SK-N-SH (cell line): ENCODE results near the gene TWNK. TPM values are rescaled to one million over a fixed set of nuclear protein-coding genes. Genes with fewer than 3 reads are reported as not detected.

Experiments
- CTCF ChIA-PET: fragments of 300-600, 350-600 bp; formaldehyde crosslinking; extraction: SDS; loops from one replicate; lab custom pipeline; 2021; lab: Yijun Ruan, JAX
- POLR2A ChIA-PET: fragments of 350-600 bp; sonication (Branson Sonifier 250); formaldehyde crosslinking; extraction: SDS; loops from one replicate; lab custom pipeline; 2020; ENCODE audit warnings: antibody characterized with exemption, inconsistent platforms; lab: Yijun Ruan, JAX
- DNase-seq: peaks from one replicate; pipeline ENCODE4 v3.0.0; 2012
- H2AFZ ChIP-seq: fragments of 200-600 bp; sonication (generic); 2 replicates; pipeline ENCODE4 v1.8.1; 2016; ENCODE audit warnings: antibody characterized with exemption, mild to moderate bottlenecking, low read depth
- H3F3A ChIP-seq: fragments of 200-600 bp; sonication (generic); replicated peaks from 2 replicates; pipeline ENCODE3; 2016; ENCODE audit warnings: antibody characterized with exemption, mild to moderate bottlenecking; ENCODE audit not compliant: insufficient read depth
- H3K27ac ChIP-seq, 2 experiments: fragments of 200-500 bp in 1 of 2; fragments of 200-600 bp in 1 of 2; sonication (Bioruptor generic) in 1 of 2; sonication (generic), shearing (Covaris generic) in 1 of 2; 2 replicates each; pipeline versions ENCODE4 v1.5.1 to v1.6.1; 2014 to 2016; ENCODE audit warnings: low read depth in 2 of 2, inconsistent platforms in 1 of 2, low read length in 1 of 2, mild to moderate bottlenecking in 1 of 2, mixed read lengths in 1 of 2
- H3K27me3 ChIP-seq: fragments of 200-600 bp; sonication (generic), shearing (Covaris generic); 2 replicates; pipeline ENCODE4 v1.6.1; 2016; ENCODE audit warnings: mixed run types; ENCODE audit not compliant: insufficient read depth
- H3K36me3 ChIP-seq, 2 experiments: fragments of 200-500 bp in 1 of 2; fragments of 200-600 bp in 1 of 2; sonication (Bioruptor generic) in 1 of 2; sonication (generic) in 1 of 2; replicated peaks in 1 of 2; 2 replicates each; pipeline versions ENCODE3 to v1.5.1; 2014 to 2016; ENCODE audit warnings: low read length in 1 of 2, mild to moderate bottlenecking in 1 of 2; ENCODE audit not compliant: insufficient read depth in 2 of 2, control insufficient read depth in 1 of 2
- H3K4me1 ChIP-seq, 2 experiments: fragments of 200-500 bp in 1 of 2; fragments of 200-600 bp in 1 of 2; sonication (Bioruptor generic) in 1 of 2; sonication (generic), shearing (Covaris generic) in 1 of 2; 2 replicates each; pipeline versions ENCODE4 v1.5.1 to v1.6.1; 2014 to 2016; ENCODE audit warnings: low read depth in 1 of 2, low read length in 1 of 2, mixed run types in 1 of 2; ENCODE audit not compliant: insufficient read depth in 2 of 2, control insufficient read depth in 1 of 2
- H3K4me2 ChIP-seq: fragments of 200-600 bp; sonication (generic), shearing (Covaris generic); 2 replicates; pipeline ENCODE4 v1.6.1; 2017; ENCODE audit warnings: mixed run types
- H3K4me3 ChIP-seq, 2 experiments: fragments of 200-500 bp in 1 of 2; fragments of 200-600 bp in 1 of 2; sonication (Bioruptor generic) in 1 of 2; sonication (generic), shearing (Covaris generic) in 1 of 2; 2 replicates each; pipeline versions ENCODE4 v1.5.1 to v1.8.1; 2014 to 2016; ENCODE audit warnings: low read depth in 2 of 2, inconsistent platforms in 1 of 2, low read length in 1 of 2, mild to moderate bottlenecking in 1 of 2, mixed read lengths in 1 of 2, moderate library complexity in 1 of 2
- H3K79me2 ChIP-seq: fragments of 200-600 bp; sonication (generic); 2 replicates; pipeline ENCODE4 v1.8.1; 2017; ENCODE audit warnings: mild to moderate bottlenecking; ENCODE audit not compliant: insufficient read depth
- H3K9ac ChIP-seq: fragments of 200-600 bp; sonication (generic); 2 replicates; pipeline ENCODE4 v1.6.1; 2017; ENCODE audit warnings: mixed run types
- H3K9me2 ChIP-seq: fragments of 200-600 bp; sonication (generic); 2 replicates; pipeline ENCODE4 v1.6.1; 2017; ENCODE audit warnings: mixed run types
- H3K9me3 ChIP-seq: fragments of 200-600 bp; sonication (generic); 2 replicates; pipeline ENCODE4 v1.6.1; 2017; ENCODE audit warnings: mixed run types, mild to moderate bottlenecking, moderate library complexity
- H4K20me1 ChIP-seq: fragments of 200-600 bp; sonication (generic); 2 replicates; pipeline ENCODE4 v1.6.1; 2017; ENCODE audit warnings: mild to moderate bottlenecking, mixed run types; ENCODE audit not compliant: insufficient read depth
- CHD2 ChIP-seq: fragments of 150-350 bp; IDR thresholded peaks from 2 replicates; pipeline ENCODE4 v1.6.1; 2018; ENCODE audit warnings: low read length; ENCODE audit not compliant: partially characterized antibody
- EP300 ChIP-seq, 2 experiments: IDR thresholded peaks; 2 replicates each; pipeline versions ENCODE4 v1.4.0 to v1.6.1; 2012; ENCODE audit warnings: borderline replicate concordance in 1 of 2, low read depth in 1 of 2, low read length in 1 of 2
- MXI1 ChIP-seq: IDR thresholded peaks from 2 replicates; pipeline ENCODE4 v1.6.1; 2012; ENCODE audit warnings: mild to moderate bottlenecking, low read depth, low read length, improper control_type of control experiment
- NFIC ChIP-seq: IDR thresholded peaks from 2 replicates; pipeline ENCODE4 v1.4.0; 2012; ENCODE audit warnings: borderline replicate concordance
- RFX5 ChIP-seq: IDR thresholded peaks from 2 replicates; pipeline ENCODE4 v1.6.1; 2012; ENCODE audit warnings: mild to moderate bottlenecking, improper control_type of control experiment, low read length
- TEAD4 ChIP-seq: IDR thresholded peaks from 2 replicates; pipeline ENCODE4 v1.4.0; 2012; ENCODE audit warnings: mild to moderate bottlenecking, borderline replicate concordance; ENCODE audit not compliant: insufficient read depth
- WGBS: methylation state at CpG from one replicate; pipeline ENCODE4 v1.1.6; 2017; ENCODE audit warnings: low lambda C conversion rate; 5-methylcytosine and 5-hydroxymethylcytosine counted together
- polyA plus RNA-seq, 3 experiments: library from polyadenylated mRNA; depleted of rRNA; stranded (reverse); fragments of >200 nt; gene quantifications; 2 replicates each; pipeline ENCODE4 v1.2.3, GENCODE V29; 2012
- TF ChIP-seq, protein P1 (sequence below): IDR thresholded peaks from 2 replicates; pipeline ENCODE4 v1.4.0; 2012; ENCODE audit warnings: low read depth, borderline replicate concordance
- TF ChIP-seq, protein P2 (sequence below): IDR thresholded peaks from 2 replicates; pipeline ENCODE4 v1.4.0; 2012; ENCODE audit warnings: low read depth, borderline replicate concordance
- TF ChIP-seq, protein P3 (sequence below): fragments of 200-600 bp; sonication (generic); IDR thresholded peaks from 2 replicates; pipeline ENCODE4 v1.6.1; 2017; ENCODE audit warnings: antibody characterized with exemption, mild to moderate bottlenecking, moderate library complexity

Gene TWNK
- polyA plus RNA-seq, 1 of the 3 experiments (the other 2 are of a cell fraction) = 16.4 TPM

DNA sequence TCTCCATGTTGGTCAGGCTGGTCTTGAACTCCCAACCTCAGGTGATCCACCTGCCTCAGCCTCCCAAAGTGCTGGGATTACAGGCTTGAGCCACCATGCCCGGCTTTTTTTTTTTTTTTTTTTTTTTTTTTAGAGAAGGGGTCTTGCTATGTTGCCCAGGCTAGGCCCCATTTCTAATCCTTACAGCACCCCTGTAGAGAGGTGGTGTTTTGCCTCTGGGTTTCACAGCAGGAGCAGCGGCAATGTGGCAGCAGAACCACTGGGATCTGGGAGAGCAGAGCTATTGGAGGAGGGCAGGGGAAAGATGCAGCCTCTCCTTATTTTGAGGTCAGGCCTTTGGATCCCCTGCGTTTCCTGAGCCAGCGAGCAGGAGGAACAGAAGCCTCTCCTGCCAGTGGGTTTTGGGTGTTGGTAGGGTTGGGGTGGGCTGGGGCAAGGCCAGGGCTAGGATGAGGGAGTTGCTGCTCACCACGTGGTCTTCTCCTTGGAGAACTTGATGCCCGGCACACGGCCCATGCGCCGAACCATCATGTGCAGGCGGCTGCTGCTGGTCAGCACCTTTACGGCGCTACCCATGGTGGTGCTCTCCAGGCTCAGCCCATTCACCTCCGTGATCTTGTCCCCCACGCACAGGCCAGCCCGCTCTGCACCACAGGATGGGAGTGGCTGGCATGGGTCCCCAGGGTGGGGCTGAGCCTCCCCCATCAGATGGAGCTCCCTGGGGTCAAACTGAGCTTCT is 35.8 kb downstream of the TWNK start (continued):
- TF ChIP-seq EP300 (IDR thresholded peaks at IDR 0.05; ENCODE audit: borderline replicate concordance in 1 of 2, low read depth in 1 of 2, low read length in 1 of 2) = no peak

DNA sequence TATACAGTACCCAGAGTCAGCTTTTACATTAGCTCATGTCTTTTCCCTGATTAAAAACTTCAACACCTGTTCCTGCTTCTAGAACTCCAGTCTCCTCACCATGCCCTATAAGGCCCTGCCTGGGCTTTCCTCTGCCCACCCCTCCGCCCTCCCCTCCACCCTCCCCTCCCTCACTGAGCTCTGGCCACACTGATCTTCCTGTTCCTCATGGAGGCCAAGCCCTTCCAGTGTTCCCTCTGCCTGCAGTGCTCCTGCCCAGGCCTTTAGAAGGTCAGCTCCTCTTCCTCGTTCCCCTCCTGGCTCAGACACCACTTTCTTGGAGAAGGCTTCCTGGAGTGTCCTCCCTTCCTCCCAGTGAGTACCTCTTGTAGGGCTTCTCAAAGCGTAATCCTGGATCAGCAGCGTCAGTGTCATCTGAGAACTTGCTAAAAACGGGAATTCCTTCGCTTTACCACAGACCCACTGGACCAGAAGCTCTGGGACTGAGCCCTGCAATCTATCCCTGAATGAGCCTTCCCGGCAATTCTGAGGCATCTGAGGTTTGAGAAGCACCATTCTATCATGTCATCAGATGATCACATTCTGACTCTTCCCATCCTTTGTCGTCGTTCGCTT is 39.9 kb downstream of the TWNK start:
- TF ChIP-seq MXI1 (no peak), RFX5 (no peak), EP300 (IDR thresholded peaks at IDR 0.05; ENCODE audit: borderline replicate concordance in 1 of 2, low read depth in 1 of 2, low read length in 1 of 2) (no peak), NFIC (no peak), CHD2 (no peak), TEAD4 (no peak)
- TF ChIP-seq, protein P1, sequence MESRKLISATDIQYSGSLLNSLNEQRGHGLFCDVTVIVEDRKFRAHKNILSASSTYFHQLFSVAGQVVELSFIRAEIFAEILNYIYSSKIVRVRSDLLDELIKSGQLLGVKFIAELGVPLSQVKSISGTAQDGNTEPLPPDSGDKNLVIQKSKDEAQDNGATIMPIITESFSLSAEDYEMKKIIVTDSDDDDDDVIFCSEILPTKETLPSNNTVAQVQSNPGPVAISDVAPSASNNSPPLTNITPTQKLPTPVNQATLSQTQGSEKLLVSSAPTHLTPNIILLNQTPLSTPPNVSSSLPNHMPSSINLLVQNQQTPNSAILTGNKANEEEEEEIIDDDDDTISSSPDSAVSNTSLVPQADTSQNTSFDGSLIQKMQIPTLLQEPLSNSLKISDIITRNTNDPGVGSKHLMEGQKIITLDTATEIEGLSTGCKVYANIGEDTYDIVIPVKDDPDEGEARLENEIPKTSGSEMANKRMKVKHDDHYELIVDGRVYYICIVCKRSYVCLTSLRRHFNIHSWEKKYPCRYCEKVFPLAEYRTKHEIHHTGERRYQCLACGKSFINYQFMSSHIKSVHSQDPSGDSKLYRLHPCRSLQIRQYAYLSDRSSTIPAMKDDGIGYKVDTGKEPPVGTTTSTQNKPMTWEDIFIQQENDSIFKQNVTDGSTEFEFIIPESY = no peak
- TF ChIP-seq, protein P2, sequence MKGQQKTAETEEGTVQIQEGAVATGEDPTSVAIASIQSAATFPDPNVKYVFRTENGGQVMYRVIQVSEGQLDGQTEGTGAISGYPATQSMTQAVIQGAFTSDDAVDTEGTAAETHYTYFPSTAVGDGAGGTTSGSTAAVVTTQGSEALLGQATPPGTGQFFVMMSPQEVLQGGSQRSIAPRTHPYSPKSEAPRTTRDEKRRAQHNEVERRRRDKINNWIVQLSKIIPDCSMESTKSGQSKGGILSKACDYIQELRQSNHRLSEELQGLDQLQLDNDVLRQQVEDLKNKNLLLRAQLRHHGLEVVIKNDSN = no peak
- TF ChIP-seq, protein P3, sequence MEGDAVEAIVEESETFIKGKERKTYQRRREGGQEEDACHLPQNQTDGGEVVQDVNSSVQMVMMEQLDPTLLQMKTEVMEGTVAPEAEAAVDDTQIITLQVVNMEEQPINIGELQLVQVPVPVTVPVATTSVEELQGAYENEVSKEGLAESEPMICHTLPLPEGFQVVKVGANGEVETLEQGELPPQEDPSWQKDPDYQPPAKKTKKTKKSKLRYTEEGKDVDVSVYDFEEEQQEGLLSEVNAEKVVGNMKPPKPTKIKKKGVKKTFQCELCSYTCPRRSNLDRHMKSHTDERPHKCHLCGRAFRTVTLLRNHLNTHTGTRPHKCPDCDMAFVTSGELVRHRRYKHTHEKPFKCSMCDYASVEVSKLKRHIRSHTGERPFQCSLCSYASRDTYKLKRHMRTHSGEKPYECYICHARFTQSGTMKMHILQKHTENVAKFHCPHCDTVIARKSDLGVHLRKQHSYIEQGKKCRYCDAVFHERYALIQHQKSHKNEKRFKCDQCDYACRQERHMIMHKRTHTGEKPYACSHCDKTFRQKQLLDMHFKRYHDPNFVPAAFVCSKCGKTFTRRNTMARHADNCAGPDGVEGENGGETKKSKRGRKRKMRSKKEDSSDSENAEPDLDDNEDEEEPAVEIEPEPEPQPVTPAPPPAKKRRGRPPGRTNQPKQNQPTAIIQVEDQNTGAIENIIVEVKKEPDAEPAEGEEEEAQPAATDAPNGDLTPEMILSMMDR = no peak
- POLR2A ChIA-PET = no interaction called here

More for the DNA sequence above, 39.9 kb downstream of the TWNK start:
- CTCF ChIA-PET = interaction anchor here (0.6 to 15.0 kb wide), 10 partner anchors 10 to 69 kb away, joined by 3 to 198 read pairs (median 3); partner anchors contain the start of gene LZTS2
- Histone ChIP-seq H3K4me2 (no peak overlapping the region), H4K20me1 (no peaks in the 10 kb centered on the region), H3F3A (peaks cover 3% of the 10 kb centered on the region), H2AFZ (no peak overlapping the region), H3K4me3 (no peak overlapping the region), H3K9me3 (no peaks in the 10 kb centered on the region), H3K4me1 (peaks cover 0 to 28% of the 10 kb centered on the region in 2 experiments; a peak in 1 of 4 replicates), H3K27me3 (no peaks in the 10 kb centered on the region), H3K9me2 (no peaks in the 10 kb centered on the region), H3K36me3 (no peaks in the 10 kb centered on the region), H3K9ac (no peak overlapping the region), H3K27ac (no peak overlapping the region), H3K79me2 (peaks cover 6% of the 10 kb centered on the region; the same call in 1 of the 2 replicates)
- no peak for DNase-seq
- 86% methylated on average over 10 of the region's 10 CpGs for WGBS
